M059J (cell line): ENCODE measurements around the gene NOS1. TPM values are rescaled to one million over a fixed set of nuclear protein-coding genes. Genes with fewer than 3 reads are reported as not detected.

ENCODE experiments used
- DNase-seq: peaks from one replicate; pipeline ENCODE4 v3.0.0-alpha.2; 2012; ENCODE audit warnings: low read depth
- total RNA-seq: library from RNA; depleted of rRNA; stranded (reverse); fragments of >200 nt; shearing (Covaris generic); gene quantifications from 2 replicates; pipeline ENCODE4 v1.2.3, GENCODE V29; 2014; rRNA removed

NOS1 gene
- total RNA-seq, 1 experiment from 2014 or later, result not detected

GRCh38 chr12:117178301-117178700 lies 183.1 kb downstream of the NOS1 start:
- no peak for DNase-seq

- DNase-seq, result no peak
These were observed 189.3 kb downstream of the NOS1 start for GRCh38 chr12:117172168-117172567.

- no peak for DNase-seq
These were observed 189.8 kb downstream of the NOS1 start for GRCh38 chr12:117171499-117172162.

- DNase-seq, result no peak
These were observed 191.9 kb downstream of the NOS1 start for GRCh38 chr12:117169548-117169947.

- DNase-seq, result no peak
These were observed 192.4 kb downstream of the NOS1 start for GRCh38 chr12:117168976-117169375.

- DNase-seq, result no peak
These were observed 193.7 kb downstream of the NOS1 start for GRCh38 chr12:117167769-117168168.

GRCh38 chr12:117166107-117166506 lies 195.3 kb downstream of the NOS1 start:
- DNase-seq, result no peak

GRCh38 chr12:117165342-117165741 lies 196.1 kb downstream of the NOS1 start:
- no peak for DNase-seq

GRCh38 chr12:117162633-117163032 lies 198.8 kb downstream of the NOS1 start:
- no peak for DNase-seq

- DNase-seq, result no peak
These were observed 199.3 kb downstream of the NOS1 start for GRCh38 chr12:117162167-117162539.

- no peak for DNase-seq
These were observed 199.8 kb downstream of the NOS1 start for GRCh38 chr12:117161460-117162166.

- DNase-seq, result no peak
These were observed 201.8 kb downstream of the NOS1 start for GRCh38 chr12:117159674-117160073.

GRCh38 chr12:117158911-117159553 lies 202.4 kb downstream of the NOS1 start:
- no peak for DNase-seq

Other genes with a start within 250 kb of the NOS1 start
- gene FBXO21, start 171.2 kb downstream of the NOS1 start, total RNA-seq, result 53.7 and 63.2 TPM in 2 replicates